WTC11 (cell line): ENCODE measurements around the gene LAMC1. TPM values are rescaled to one million over a fixed set of nuclear protein-coding genes. Genes with fewer than 3 reads are reported as not detected.

Source experiments
- ATAC-seq: fragments of 200-7000 bp; cut with Tn5 transposase; 2 replicates; pipeline ENCODE4 v1.10.0; 2021; ENCODE audit warnings: mild to moderate bottlenecking, moderate library complexity
- CTCF ChIA-PET: fragments of 300-600 bp; sonication (Branson Sonifier 250); formaldehyde crosslinking; loops from one replicate; lab custom pipeline; 2021; ENCODE audit warnings: antibody characterized with exemption; lab: Charles Lee
- POLR2A ChIA-PET: fragments of 350-600 bp; sonication (Branson Sonifier 250); formaldehyde crosslinking; loops from one replicate; lab custom pipeline; 2021; ENCODE audit warnings: antibody characterized with exemption; lab: Charles Lee
- DNase-seq: peaks from one replicate; pipeline ENCODE4 v3.0.0; 2021; ENCODE audit warnings: low spot score
- H3K27ac Mint-ChIP-seq: 2 replicates; pipeline ENCODE4 v1.8.0; 2021; ENCODE audit warnings: mixed read lengths
- H3K27me3 Mint-ChIP-seq: 2 replicates; pipeline ENCODE4 v1.8.0; 2021; ENCODE audit warnings: low read depth, mild to moderate bottlenecking, moderate library complexity, mixed read lengths
- H3K36me3 Mint-ChIP-seq: 2 replicates; pipeline ENCODE4 v1.8.0; 2021; ENCODE audit warnings: mixed read lengths
- H3K4me1 Mint-ChIP-seq: 2 replicates; pipeline ENCODE4 v1.8.0; 2022; ENCODE audit warnings: mixed read lengths
- H3K4me3 Mint-ChIP-seq: 2 replicates; pipeline ENCODE4 v1.8.0; 2021; ENCODE audit warnings: mild to moderate bottlenecking, moderate library complexity, mixed read lengths
- H3K9me3 Mint-ChIP-seq: 2 replicates; pipeline ENCODE4 v1.8.0; 2021; ENCODE audit warnings: mixed read lengths
- CDX4 ChIP-seq: fragments of 250-450 bp; sonication (Bioruptor Pico); IDR thresholded peaks from 2 replicates; pipeline ENCODE4 v1.9.0; 2021; ENCODE audit warnings: moderate library complexity, mild to moderate bottlenecking, inconsistent platforms, borderline replicate concordance
- CREM ChIP-seq: sonication (generic); formaldehyde crosslinking; IDR thresholded peaks from 2 replicates; pipeline ENCODE4 v1.8.1; 2022; ENCODE audit warnings: mild to moderate bottlenecking, missing genetic modification reagents, moderate library complexity
- E2F1 ChIP-seq: sonication (generic); formaldehyde crosslinking; IDR thresholded peaks from 2 replicates; pipeline ENCODE4 v1.8.0; 2022; ENCODE audit warnings: mild to moderate bottlenecking, missing genetic modification reagents
- FOXK1 ChIP-seq: sonication (generic); formaldehyde crosslinking; IDR thresholded peaks from 2 replicates; pipeline ENCODE4 v1.8.0; 2022; ENCODE audit warnings: mild to moderate bottlenecking, moderate library complexity, missing genetic modification reagents
- GTF2I ChIP-seq: fragments of 250-450 bp; sonication (Bioruptor Pico); conservative IDR thresholded peaks from 2 replicates; pipeline ENCODE4 v1.4.0; 2021; ENCODE audit warnings: mild to moderate bottlenecking
- JAZF1 ChIP-seq: fragments of 250-450 bp; sonication (Bioruptor Pico); IDR thresholded peaks from 2 replicates; pipeline ENCODE4 v1.9.0; 2021; ENCODE audit warnings: moderate library complexity, mild to moderate bottlenecking, inconsistent platforms
- NFYB ChIP-seq: sonication (generic); formaldehyde crosslinking; conservative IDR thresholded peaks from 2 replicates; pipeline ENCODE4 v1.8.0; 2022; ENCODE audit warnings: low read depth, missing genetic modification reagents
- NR2C2 ChIP-seq: sonication (generic); formaldehyde crosslinking; IDR thresholded peaks from 2 replicates; pipeline ENCODE4 v1.8.0; 2022; ENCODE audit warnings: mild to moderate bottlenecking, missing genetic modification reagents
- NR3C1 ChIP-seq: sonication (generic); formaldehyde crosslinking; conservative IDR thresholded peaks from 2 replicates; pipeline ENCODE4 v1.8.1; 2023; ENCODE audit warnings: low read depth, mild to moderate bottlenecking, missing genetic modification reagents
- PRDM15 ChIP-seq: sonication (generic); formaldehyde crosslinking; IDR thresholded peaks from 2 replicates; pipeline ENCODE4 v1.8.0; 2022; ENCODE audit warnings: missing genetic modification reagents
- RORB ChIP-seq: fragments of 250-450 bp; sonication (Bioruptor Pico); IDR thresholded peaks from 2 replicates; pipeline ENCODE4 v1.9.0; 2021; ENCODE audit warnings: mild to moderate bottlenecking
- SOX15 ChIP-seq: fragments of 250-450 bp; sonication (Bioruptor Pico); IDR thresholded peaks from 2 replicates; pipeline ENCODE4 v1.9.0; 2021; ENCODE audit warnings: mild to moderate bottlenecking
- SP1 ChIP-seq: sonication (generic); formaldehyde crosslinking; conservative IDR thresholded peaks from 2 replicates; pipeline ENCODE4 v1.8.1; 2022; ENCODE audit warnings: missing genetic modification reagents
- USF1 ChIP-seq: sonication (generic); formaldehyde crosslinking; IDR thresholded peaks from 2 replicates; pipeline ENCODE4 v1.8.0; 2022; ENCODE audit warnings: mild to moderate bottlenecking, missing genetic modification reagents
- ZNF138 ChIP-seq: sonication (generic); formaldehyde crosslinking; conservative IDR thresholded peaks from 2 replicates; pipeline ENCODE4 v1.8.1; 2022; ENCODE audit warnings: mild to moderate bottlenecking, moderate library complexity, missing genetic modification reagents
- ZNF425 ChIP-seq: fragments of 250-450 bp; sonication (Bioruptor Pico); conservative IDR thresholded peaks from 2 replicates; pipeline ENCODE4 v1.9.0; 2021; ENCODE audit warnings: mild to moderate bottlenecking
- ZNF671 ChIP-seq: fragments of 250-450 bp; sonication (Bioruptor Pico); IDR thresholded peaks from 2 replicates; pipeline ENCODE4 v1.8.0; 2021; ENCODE audit warnings: mild to moderate bottlenecking
- total RNA-seq: library from RNA; stranded (reverse); gene quantifications from 3 replicates; pipeline ENCODE4 v1.2.3, GENCODE V29; 2021
- TF ChIP-seq, protein P1 (sequence below): fragments of 200-600 bp; IDR thresholded peaks from 2 replicates; pipeline ENCODE4 v1.8.0; 2022; ENCODE audit warnings: antibody characterized with exemption
- TF ChIP-seq, protein P2 (sequence below): fragments of 250-450 bp; sonication (Bioruptor Pico); IDR thresholded peaks from 2 replicates; pipeline ENCODE4 v1.9.0; 2021; ENCODE audit warnings: mild to moderate bottlenecking, borderline replicate concordance
- TF ChIP-seq, protein P3 (sequence below): sonication (generic); formaldehyde crosslinking; IDR thresholded peaks from 2 replicates; pipeline ENCODE4 v1.8.0; 2023; ENCODE audit warnings: mild to moderate bottlenecking, missing genetic modification reagents

The LAMC1 gene
- total RNA-seq, 1 experiment from 2014 or later, result 162 TPM

DNA sequence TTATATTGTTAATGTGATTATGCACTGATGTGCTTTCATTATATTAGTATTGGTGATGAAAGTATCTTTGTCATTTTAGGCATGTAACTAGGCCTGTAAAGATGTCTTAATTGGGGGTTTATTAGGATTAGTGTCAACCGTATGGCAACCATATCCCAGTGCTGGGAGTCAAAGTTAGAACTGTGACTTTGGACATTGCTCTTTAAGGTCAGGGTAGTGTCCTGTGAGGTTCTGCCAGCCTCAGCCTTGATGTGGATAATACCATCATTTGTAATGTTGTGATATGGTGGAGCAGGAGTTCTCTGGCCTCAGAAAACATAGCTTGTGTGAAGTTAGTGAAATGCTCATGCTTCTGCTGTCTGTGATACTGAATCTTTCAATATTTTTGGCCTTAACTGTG lies 59.4 kb downstream of the LAMC1 start (continued):
- no peak for TF ChIP-seq RORB

DNA sequence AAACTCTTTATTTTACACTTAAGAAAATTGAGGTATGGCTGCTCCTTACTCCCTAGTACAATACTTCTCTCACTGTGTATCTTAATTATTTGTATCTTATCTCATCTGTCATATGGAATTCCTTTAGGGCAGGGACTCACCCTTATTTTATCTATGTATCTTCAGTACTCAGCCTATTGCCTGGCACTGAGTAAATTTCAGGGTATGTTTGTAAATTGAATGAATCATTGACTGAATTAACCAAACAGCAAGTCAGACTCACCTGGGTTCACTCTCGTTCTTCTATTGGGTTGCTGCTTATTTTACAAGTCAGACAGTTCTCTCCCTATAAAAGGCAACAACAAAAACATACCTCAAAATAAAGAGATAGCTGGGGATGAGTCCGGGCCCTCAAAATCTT lies 63.8 kb downstream of the LAMC1 start:
- CTCF ChIA-PET, result interaction anchor here (1.1 kb wide), 1 partner anchor 148 kb away, joined by 4 read pairs; no protein-coding TSS in a partner anchor
- POLR2A ChIA-PET, result no interaction called here
- no peak overlapping the region for H3K27ac Mint-ChIP-seq
- H3K4me3 Mint-ChIP-seq, result no peak overlapping the region
- H3K9me3 Mint-ChIP-seq, result no peaks in the 10 kb centered on the region
- H3K27me3 Mint-ChIP-seq, result no peaks in the 10 kb centered on the region
- H3K36me3 Mint-ChIP-seq, result no peaks in the 10 kb centered on the region
- H3K4me1 Mint-ChIP-seq, result peaks cover 48% of the 10 kb centered on the region
- DNase-seq (no peak), ATAC-seq (no peak)
- TF ChIP-seq CDX4 (CRISPR knock-in tag), result no peak
- TF ChIP-seq ZNF138 (CRISPR knock-in tag), result no peak
- TF ChIP-seq SOX15 (CRISPR knock-in tag), result no peak
- no peak for TF ChIP-seq E2F1
- TF ChIP-seq GTF2I, result no peak
- TF ChIP-seq JAZF1 (CRISPR knock-in tag), result no peak
- TF ChIP-seq NR2C2 (CRISPR knock-in tag), result no peak
- TF ChIP-seq FOXK1 (CRISPR knock-in tag), result no peak
- TF ChIP-seq SP1 (CRISPR knock-in tag), result no peak
- TF ChIP-seq NR3C1 (CRISPR knock-in tag), result no peak
- no peak for TF ChIP-seq USF1
- TF ChIP-seq, protein P1, sequence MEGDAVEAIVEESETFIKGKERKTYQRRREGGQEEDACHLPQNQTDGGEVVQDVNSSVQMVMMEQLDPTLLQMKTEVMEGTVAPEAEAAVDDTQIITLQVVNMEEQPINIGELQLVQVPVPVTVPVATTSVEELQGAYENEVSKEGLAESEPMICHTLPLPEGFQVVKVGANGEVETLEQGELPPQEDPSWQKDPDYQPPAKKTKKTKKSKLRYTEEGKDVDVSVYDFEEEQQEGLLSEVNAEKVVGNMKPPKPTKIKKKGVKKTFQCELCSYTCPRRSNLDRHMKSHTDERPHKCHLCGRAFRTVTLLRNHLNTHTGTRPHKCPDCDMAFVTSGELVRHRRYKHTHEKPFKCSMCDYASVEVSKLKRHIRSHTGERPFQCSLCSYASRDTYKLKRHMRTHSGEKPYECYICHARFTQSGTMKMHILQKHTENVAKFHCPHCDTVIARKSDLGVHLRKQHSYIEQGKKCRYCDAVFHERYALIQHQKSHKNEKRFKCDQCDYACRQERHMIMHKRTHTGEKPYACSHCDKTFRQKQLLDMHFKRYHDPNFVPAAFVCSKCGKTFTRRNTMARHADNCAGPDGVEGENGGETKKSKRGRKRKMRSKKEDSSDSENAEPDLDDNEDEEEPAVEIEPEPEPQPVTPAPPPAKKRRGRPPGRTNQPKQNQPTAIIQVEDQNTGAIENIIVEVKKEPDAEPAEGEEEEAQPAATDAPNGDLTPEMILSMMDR, result no peak
- TF ChIP-seq, protein P2, sequence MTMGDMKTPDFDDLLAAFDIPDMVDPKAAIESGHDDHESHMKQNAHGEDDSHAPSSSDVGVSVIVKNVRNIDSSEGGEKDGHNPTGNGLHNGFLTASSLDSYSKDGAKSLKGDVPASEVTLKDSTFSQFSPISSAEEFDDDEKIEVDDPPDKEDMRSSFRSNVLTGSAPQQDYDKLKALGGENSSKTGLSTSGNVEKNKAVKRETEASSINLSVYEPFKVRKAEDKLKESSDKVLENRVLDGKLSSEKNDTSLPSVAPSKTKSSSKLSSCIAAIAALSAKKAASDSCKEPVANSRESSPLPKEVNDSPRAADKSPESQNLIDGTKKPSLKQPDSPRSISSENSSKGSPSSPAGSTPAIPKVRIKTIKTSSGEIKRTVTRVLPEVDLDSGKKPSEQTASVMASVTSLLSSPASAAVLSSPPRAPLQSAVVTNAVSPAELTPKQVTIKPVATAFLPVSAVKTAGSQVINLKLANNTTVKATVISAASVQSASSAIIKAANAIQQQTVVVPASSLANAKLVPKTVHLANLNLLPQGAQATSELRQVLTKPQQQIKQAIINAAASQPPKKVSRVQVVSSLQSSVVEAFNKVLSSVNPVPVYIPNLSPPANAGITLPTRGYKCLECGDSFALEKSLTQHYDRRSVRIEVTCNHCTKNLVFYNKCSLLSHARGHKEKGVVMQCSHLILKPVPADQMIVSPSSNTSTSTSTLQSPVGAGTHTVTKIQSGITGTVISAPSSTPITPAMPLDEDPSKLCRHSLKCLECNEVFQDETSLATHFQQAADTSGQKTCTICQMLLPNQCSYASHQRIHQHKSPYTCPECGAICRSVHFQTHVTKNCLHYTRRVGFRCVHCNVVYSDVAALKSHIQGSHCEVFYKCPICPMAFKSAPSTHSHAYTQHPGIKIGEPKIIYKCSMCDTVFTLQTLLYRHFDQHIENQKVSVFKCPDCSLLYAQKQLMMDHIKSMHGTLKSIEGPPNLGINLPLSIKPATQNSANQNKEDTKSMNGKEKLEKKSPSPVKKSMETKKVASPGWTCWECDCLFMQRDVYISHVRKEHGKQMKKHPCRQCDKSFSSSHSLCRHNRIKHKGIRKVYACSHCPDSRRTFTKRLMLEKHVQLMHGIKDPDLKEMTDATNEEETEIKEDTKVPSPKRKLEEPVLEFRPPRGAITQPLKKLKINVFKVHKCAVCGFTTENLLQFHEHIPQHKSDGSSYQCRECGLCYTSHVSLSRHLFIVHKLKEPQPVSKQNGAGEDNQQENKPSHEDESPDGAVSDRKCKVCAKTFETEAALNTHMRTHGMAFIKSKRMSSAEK (CRISPR knock-in tag), result no peak
- TF ChIP-seq ZNF671, result no peak
- TF ChIP-seq NFYB (CRISPR knock-in tag), result no peak
- TF ChIP-seq, protein P3, sequence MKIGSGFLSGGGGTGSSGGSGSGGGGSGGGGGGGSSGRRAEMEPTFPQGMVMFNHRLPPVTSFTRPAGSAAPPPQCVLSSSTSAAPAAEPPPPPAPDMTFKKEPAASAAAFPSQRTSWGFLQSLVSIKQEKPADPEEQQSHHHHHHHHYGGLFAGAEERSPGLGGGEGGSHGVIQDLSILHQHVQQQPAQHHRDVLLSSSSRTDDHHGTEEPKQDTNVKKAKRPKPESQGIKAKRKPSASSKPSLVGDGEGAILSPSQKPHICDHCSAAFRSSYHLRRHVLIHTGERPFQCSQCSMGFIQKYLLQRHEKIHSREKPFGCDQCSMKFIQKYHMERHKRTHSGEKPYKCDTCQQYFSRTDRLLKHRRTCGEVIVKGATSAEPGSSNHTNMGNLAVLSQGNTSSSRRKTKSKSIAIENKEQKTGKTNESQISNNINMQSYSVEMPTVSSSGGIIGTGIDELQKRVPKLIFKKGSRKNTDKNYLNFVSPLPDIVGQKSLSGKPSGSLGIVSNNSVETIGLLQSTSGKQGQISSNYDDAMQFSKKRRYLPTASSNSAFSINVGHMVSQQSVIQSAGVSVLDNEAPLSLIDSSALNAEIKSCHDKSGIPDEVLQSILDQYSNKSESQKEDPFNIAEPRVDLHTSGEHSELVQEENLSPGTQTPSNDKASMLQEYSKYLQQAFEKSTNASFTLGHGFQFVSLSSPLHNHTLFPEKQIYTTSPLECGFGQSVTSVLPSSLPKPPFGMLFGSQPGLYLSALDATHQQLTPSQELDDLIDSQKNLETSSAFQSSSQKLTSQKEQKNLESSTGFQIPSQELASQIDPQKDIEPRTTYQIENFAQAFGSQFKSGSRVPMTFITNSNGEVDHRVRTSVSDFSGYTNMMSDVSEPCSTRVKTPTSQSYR (CRISPR knock-in tag), result no peak
- TF ChIP-seq CREM (CRISPR knock-in tag), result no peak
- no peak for TF ChIP-seq PRDM15 (CRISPR knock-in tag)
- no peak for TF ChIP-seq ZNF425 (CRISPR knock-in tag)
